HepG2 (cell line): Measurements from ENCODE around the gene PXK. TPM values are rescaled to one million over a fixed set of nuclear protein-coding genes. Genes with fewer than 3 reads are reported as not detected.

Experiments
- ATAC-seq: fragments of 200-7000 bp; cut with Tn5 transposase; 3 replicates; pipeline ENCODE4 v1.9.1; 2020; ENCODE audit warnings: mild to moderate bottlenecking, moderate library complexity
- BruUV-seq: library from RNA; stranded (reverse); fragments of 400-500 nt; replicated peaks from 2 replicates; lab custom pipeline; 2021; lab: Mats Ljungman, UMichigan
- CTCF ChIA-PET: fragments of 300-600 bp; formaldehyde crosslinking; extraction: SDS; loops from one replicate; lab custom pipeline; 2021; ENCODE audit warnings: low total read pairs, inconsistent platforms, low intra/inter-chr PET ratio; lab: Yijun Ruan, JAX
- POLR2A ChIA-PET: fragments of 350-600 bp; sonication (Branson Sonifier 250); formaldehyde crosslinking; loops from one replicate; lab custom pipeline; 2020; ENCODE audit warnings: antibody characterized with exemption, inconsistent platforms; lab: Yijun Ruan, JAX
- DNase-seq: peaks from one replicate; pipeline ENCODE4 v3.0.0-alpha.2; 2015; ENCODE audit warnings: low spot score
- FAIRE-seq: peaks from 3 replicates; lab custom pipeline; 2011; peaks lifted over from hg19 to GRCh38; lab: Jason Lieb, UNC
- H2AFZ ChIP-seq: one replicate; pipeline ENCODE4 v1.6.1; 2011; ENCODE audit warnings: low read length, inconsistent platforms
- H3K27ac ChIP-seq: fragments of 300-600 bp; 3 replicates; pipeline ENCODE4 v1.8.0; 2011; ENCODE audit warnings: mixed run types, mild to moderate bottlenecking, mixed read lengths, low read length, inconsistent platforms; ENCODE audit not compliant: insufficient read depth; ENCODE audit errors: extremely low read length
- H3K27me3 ChIP-seq, 2 experiments: fragments of 200-600 bp in 1 of 2; 2 replicates in 1 of 2; 3 replicates in 1 of 2; pipeline versions ENCODE4 v1.6.0 to v1.8.0; 2011; ENCODE audit warnings: low read length in 2 of 2, mild to moderate bottlenecking in 2 of 2, moderate library complexity in 2 of 2, inconsistent platforms in 1 of 2; ENCODE audit not compliant: insufficient read depth in 2 of 2, control insufficient read depth in 1 of 2
- H3K36me3 ChIP-seq, 2 experiments: fragments of 200-600 bp in 1 of 2; replicated peaks in 1 of 2; 2 replicates in 1 of 2; 3 replicates in 1 of 2; pipeline versions ENCODE4 v1.5.1 to v1.8.0; 2011; ENCODE audit warnings: low read length in 2 of 2, inconsistent platforms in 1 of 2; ENCODE audit not compliant: insufficient read depth in 2 of 2, control insufficient read depth in 1 of 2
- H3K4me1 ChIP-seq: 2 replicates; pipeline ENCODE4 v1.5.1; 2012; ENCODE audit warnings: low read length, inconsistent platforms; ENCODE audit not compliant: insufficient read depth
- H3K4me2 ChIP-seq: 2 replicates; pipeline ENCODE4 v1.6.0; 2011; ENCODE audit warnings: low read depth, low read length, inconsistent platforms
- H3K4me3 ChIP-seq, 3 experiments: fragments of 200-600 bp in 1 of 3; sonication (generic), shearing (Covaris generic) in 1 of 3; replicated peaks in 1 of 3; 2 replicates each; pipeline ENCODE4 v1.5.1; 2011 to 2016; ENCODE audit warnings: low read length in 3 of 3, inconsistent platforms in 2 of 3, low read depth in 2 of 3, mild to moderate bottlenecking in 2 of 3, control low read depth in 1 of 3, mixed read lengths in 1 of 3; ENCODE audit not compliant: insufficient read depth in 1 of 3
- H3K79me2 ChIP-seq: one replicate; pipeline ENCODE4 v1.6.1; 2011; ENCODE audit warnings: low read length, inconsistent platforms; ENCODE audit not compliant: insufficient read depth
- H3K9ac ChIP-seq: 2 replicates; pipeline ENCODE4 v1.6.0; 2011; ENCODE audit warnings: mild to moderate bottlenecking, low read depth, low read length, inconsistent platforms; ENCODE audit not compliant: insufficient read depth
- H3K9me3 ChIP-seq: 2 replicates; pipeline ENCODE4 v1.5.1; 2012; ENCODE audit warnings: mild to moderate bottlenecking, low read length
- H4K20me1 ChIP-seq: 2 replicates; pipeline ENCODE4 v1.6.0; 2011; ENCODE audit warnings: inconsistent platforms, mild to moderate bottlenecking, low read length, moderate library complexity; ENCODE audit not compliant: insufficient read depth
- BRCA1 ChIP-seq: sonication (generic); formaldehyde crosslinking; IDR thresholded peaks from 2 replicates; pipeline ENCODE4 v1.4.0; 2020; ENCODE audit warnings: missing genetic modification reagents
- CREBL2 ChIP-seq: sonication (generic); formaldehyde crosslinking; IDR thresholded peaks from 2 replicates; pipeline ENCODE4 v1.8.1; 2023; ENCODE audit warnings: missing genetic modification reagents, mild to moderate bottlenecking, borderline replicate concordance
- ESRRA ChIP-seq: sonication (generic); formaldehyde crosslinking; IDR thresholded peaks from 2 replicates; pipeline ENCODE4 v1.5.1; 2020; ENCODE audit warnings: mild to moderate bottlenecking, low read depth, missing genetic modification reagents
- HDAC1 ChIP-seq: sonication (generic); formaldehyde crosslinking; IDR thresholded peaks from 2 replicates; pipeline ENCODE4 v1.5.1; 2020; ENCODE audit warnings: mild to moderate bottlenecking, missing genetic modification reagents
- HDAC2 ChIP-seq: sonication (generic); formaldehyde crosslinking; IDR thresholded peaks from 2 replicates; pipeline ENCODE4 v1.4.0; 2020; ENCODE audit warnings: missing genetic modification reagents
- HMG20A ChIP-seq: IDR thresholded peaks from 2 replicates; pipeline ENCODE4 v1.6.1; 2016; ENCODE audit warnings: borderline replicate concordance
- HNF4A ChIP-seq: sonication (generic); formaldehyde crosslinking; IDR thresholded peaks from 2 replicates; pipeline ENCODE4 v1.4.0; 2020; ENCODE audit warnings: missing genetic modification reagents
- MED1 ChIP-seq: sonication (generic); formaldehyde crosslinking; IDR thresholded peaks from 2 replicates; pipeline ENCODE4 v1.4.0; 2020; ENCODE audit warnings: missing genetic modification reagents
- MED8 ChIP-seq: sonication (generic); formaldehyde crosslinking; IDR thresholded peaks from 2 replicates; pipeline ENCODE4 v1.8.1; 2023; ENCODE audit warnings: mild to moderate bottlenecking, missing genetic modification reagents; ENCODE audit not compliant: insufficient replicate concordance
- NR2F2 ChIP-seq: IDR thresholded peaks from 2 replicates; pipeline ENCODE4 v1.6.1; 2012; ENCODE audit warnings: low read depth, inconsistent platforms, borderline replicate concordance
- SIN3B ChIP-seq: fragments of 150-350 bp; IDR thresholded peaks from 2 replicates; pipeline ENCODE4 v1.6.1; 2014; ENCODE audit warnings: low read length
- SP4 ChIP-seq: sonication (generic); formaldehyde crosslinking; IDR thresholded peaks from 2 replicates; pipeline ENCODE4 v1.8.1; 2023; ENCODE audit warnings: mild to moderate bottlenecking, missing genetic modification reagents
- TBX3 ChIP-seq: fragments of 450-650 bp; IDR thresholded peaks from 2 replicates; pipeline ENCODE4 v1.6.1; 2017; ENCODE audit warnings: antibody characterized with exemption, mild to moderate bottlenecking, inconsistent platforms, borderline replicate concordance
- ZBTB38 ChIP-seq: sonication (generic); formaldehyde crosslinking; IDR thresholded peaks from 2 replicates; pipeline ENCODE4 v1.5.1; 2020; ENCODE audit warnings: mild to moderate bottlenecking, missing genetic modification reagents
- ZMYM3 ChIP-seq: sonication (generic); formaldehyde crosslinking; IDR thresholded peaks from 2 replicates; pipeline ENCODE4 v1.5.1; 2020; ENCODE audit warnings: mild to moderate bottlenecking, missing genetic modification reagents
- ZNF660 ChIP-seq: sonication (generic); formaldehyde crosslinking; IDR thresholded peaks from 2 replicates; pipeline ENCODE4 v1.5.1; 2020; ENCODE audit warnings: mild to moderate bottlenecking, low read depth, missing genetic modification reagents, borderline replicate concordance
- ZNF772 ChIP-seq: sonication (generic); formaldehyde crosslinking; IDR thresholded peaks from 2 replicates; pipeline ENCODE4 v1.5.0; 2020; ENCODE audit warnings: mild to moderate bottlenecking, missing genetic modification reagents
- ZSCAN25 ChIP-seq: sonication (generic); formaldehyde crosslinking; IDR thresholded peaks from 2 replicates; pipeline ENCODE4 v1.8.0; 2022; ENCODE audit warnings: mild to moderate bottlenecking, missing genetic modification reagents
- WGBS: methylation state at CpG from one replicate; pipeline ENCODE4 v1.1.6; 2017; ENCODE audit warnings: low lambda C conversion rate; 5-methylcytosine and 5-hydroxymethylcytosine counted together
- in situ Hi-C: cut with HindIII; loops from 2 replicates; pipeline ENCODE4 v1.10.0; 2017; ENCODE audit warnings: low pct_unique_long_range_greater_than_20kb; ENCODE audit not compliant: extremely low pct_ligation_motif_present
- intact Hi-C: fragments of 100-400 bp; cut with micrococcal nuclease; formaldehyde crosslinking; loops from one replicate; pipeline ENCODE4 v1.10.0; 2022; ENCODE audit not compliant: unreplicated experiment
- polyA plus RNA-seq, 8 experiments: library from polyadenylated mRNA; depleted of rRNA in 3 of 8; stranded (reverse) in 7 of 8; unstranded in 1 of 8; fragments of >200 nt; fragmentation: Illumina TruSeq in 4 of 8; extraction: Trizol in 4 of 8; gene quantifications; 2 replicates each; pipeline versions ENCODE4 v1.2.1 to v1.2.3, GENCODE V29; 2011 to 2016; ENCODE audit warnings: low read depth in 4 of 8, missing spikeins in 1 of 8, mixed read lengths in 1 of 8; ENCODE audit not compliant: insufficient read depth in 1 of 8
- total RNA-seq, 5 experiments: library from RNA; depleted of rRNA; stranded (reverse); fragments of >200 nt; fragmentation: Illumina TruSeq; extraction: Trizol; gene quantifications; 2 replicates each; pipeline ENCODE4 v1.2.3, GENCODE V29; 2016; ENCODE audit warnings: low read depth in 1 of 5
- TF ChIP-seq, protein P1 (sequence below): IDR thresholded peaks from 2 replicates; pipeline ENCODE4 v1.6.1; 2016; ENCODE audit warnings: mild to moderate bottlenecking
- TF ChIP-seq, protein P2 (sequence below): sonication (generic); formaldehyde crosslinking; IDR thresholded peaks from 2 replicates; pipeline ENCODE4 v1.9.0; 2021; ENCODE audit warnings: missing genetic modification reagents, borderline replicate concordance
- TF ChIP-seq, protein P3 (sequence below): IDR thresholded peaks from 2 replicates; pipeline ENCODE4 v1.6.1; 2012; ENCODE audit warnings: low read depth, low read length, improper control_type of control experiment

The PXK gene
- total and polyA plus RNA-seq, 2 of the 13 experiments (the other 11 are each of a cell fraction or from before 2014, with no cell fraction given): 6.4 to 18.6 TPM

GRCh38 chr3:58474967-58475578, 142.4 kb downstream of the PXK start:
- peak overlapping the region; percentile 76 for H3K4me2 ChIP-seq
- POLR2A ChIA-PET: interaction anchor here (0.9 to 1.4 kb wide), 2 partner anchors 12 to 13 kb away, joined by 3 to 4 read pairs; no protein-coding TSS in a partner anchor
- no TSS peak for BruUV-seq
- FAIRE-seq (peak; percentile 30), DNase-seq (peak; percentile 58), ATAC-seq (peak; percentile 50)
- in situ Hi-C loops: no loop called here
- WGBS: 4% methylated on average over 3 of the region's 3 CpGs
- H2AFZ ChIP-seq: no peak overlapping the region
- H3K4me3 ChIP-seq: peak overlapping the region in 2 of 3 experiments; percentile 9 to 31; a peak in 2 of 6 replicates
- no peaks in the 10 kb centered on the region for H4K20me1 ChIP-seq
- H3K27ac ChIP-seq: peak overlapping the region; percentile 78
- H3K9me3 ChIP-seq: no peaks in the 10 kb centered on the region
- H3K9ac ChIP-seq: peak overlapping the region; percentile 40
- no peaks in the 10 kb centered on the region for H3K36me3 ChIP-seq
- H3K79me2 ChIP-seq: no peaks in the 10 kb centered on the region
- peaks cover 80% of the 10 kb centered on the region for H3K4me1 ChIP-seq
- intact Hi-C loops: loop anchor here (5.0 kb wide), 1 partner anchor 38 kb away; no protein-coding TSS in a partner anchor
- H3K27me3 ChIP-seq: no peaks in the 10 kb centered on the region
- CTCF ChIA-PET: no interaction called here
- TF ChIP-seq ZSCAN25 (CRISPR knock-in tag): peak; percentile 62; the same call in 1 of the 2 replicates
- no peak for TF ChIP-seq ZNF772 (CRISPR knock-in tag)
- TF ChIP-seq, protein P1, sequence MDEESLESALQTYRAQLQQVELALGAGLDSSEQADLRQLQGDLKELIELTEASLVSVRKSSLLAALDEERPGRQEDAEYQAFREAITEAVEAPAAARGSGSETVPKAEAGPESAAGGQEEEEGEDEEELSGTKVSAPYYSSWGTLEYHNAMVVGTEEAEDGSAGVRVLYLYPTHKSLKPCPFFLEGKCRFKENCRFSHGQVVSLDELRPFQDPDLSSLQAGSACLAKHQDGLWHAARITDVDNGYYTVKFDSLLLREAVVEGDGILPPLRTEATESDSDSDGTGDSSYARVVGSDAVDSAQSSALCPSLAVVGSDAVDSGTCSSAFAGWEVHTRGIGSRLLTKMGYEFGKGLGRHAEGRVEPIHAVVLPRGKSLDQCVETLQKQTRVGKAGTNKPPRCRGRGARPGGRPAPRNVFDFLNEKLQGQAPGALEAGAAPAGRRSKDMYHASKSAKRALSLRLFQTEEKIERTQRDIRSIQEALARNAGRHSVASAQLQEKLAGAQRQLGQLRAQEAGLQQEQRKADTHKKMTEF (CRISPR knock-in tag): peak; percentile 16; the same call in 1 of the 2 replicates
- no peak for TF ChIP-seq SP4 (CRISPR knock-in tag)
- TF ChIP-seq HNF4A: peak; percentile 95
- no peak for TF ChIP-seq ZBTB38 (CRISPR knock-in tag)
- TF ChIP-seq HDAC1: peak; percentile 12; the same call in 1 of the 2 replicates
- TF ChIP-seq, protein P2, sequence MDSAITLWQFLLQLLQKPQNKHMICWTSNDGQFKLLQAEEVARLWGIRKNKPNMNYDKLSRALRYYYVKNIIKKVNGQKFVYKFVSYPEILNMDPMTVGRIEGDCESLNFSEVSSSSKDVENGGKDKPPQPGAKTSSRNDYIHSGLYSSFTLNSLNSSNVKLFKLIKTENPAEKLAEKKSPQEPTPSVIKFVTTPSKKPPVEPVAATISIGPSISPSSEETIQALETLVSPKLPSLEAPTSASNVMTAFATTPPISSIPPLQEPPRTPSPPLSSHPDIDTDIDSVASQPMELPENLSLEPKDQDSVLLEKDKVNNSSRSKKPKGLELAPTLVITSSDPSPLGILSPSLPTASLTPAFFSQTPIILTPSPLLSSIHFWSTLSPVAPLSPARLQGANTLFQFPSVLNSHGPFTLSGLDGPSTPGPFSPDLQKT: no peak
- no peak for TF ChIP-seq SIN3B
- no peak for TF ChIP-seq ZNF660 (CRISPR knock-in tag)
- peak; percentile 94 for TF ChIP-seq NR2F2
- TF ChIP-seq HDAC2: peak; percentile 54; the same call in 1 of the 2 replicates
- TF ChIP-seq, protein P3, sequence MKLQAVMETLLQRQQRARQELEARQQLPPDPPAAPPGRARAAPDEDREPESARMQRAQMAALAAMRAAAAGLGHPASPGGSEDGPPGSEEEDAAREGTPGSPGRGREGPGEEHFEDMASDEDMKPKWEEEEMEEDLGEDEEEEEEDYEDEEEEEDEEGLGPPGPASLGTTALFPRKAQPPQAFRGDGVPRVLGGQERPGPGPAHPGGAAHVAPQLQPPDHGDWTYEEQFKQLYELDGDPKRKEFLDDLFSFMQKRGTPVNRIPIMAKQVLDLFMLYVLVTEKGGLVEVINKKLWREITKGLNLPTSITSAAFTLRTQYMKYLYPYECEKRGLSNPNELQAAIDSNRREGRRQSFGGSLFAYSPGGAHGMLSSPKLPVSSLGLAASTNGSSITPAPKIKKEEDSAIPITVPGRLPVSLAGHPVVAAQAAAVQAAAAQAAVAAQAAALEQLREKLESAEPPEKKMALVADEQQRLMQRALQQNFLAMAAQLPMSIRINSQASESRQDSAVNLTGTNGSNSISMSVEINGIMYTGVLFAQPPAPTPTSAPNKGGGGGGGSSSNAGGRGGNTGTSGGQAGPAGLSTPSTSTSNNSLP: 0 out of 2 replicates have a peak, but pooled peaks have one; percentile 29
- TF ChIP-seq ESRRA (CRISPR knock-in tag): 0 out of 2 replicates have a peak, but pooled peaks have one; percentile 24
- TF ChIP-seq TBX3: peak; percentile 18; the same call in 1 of the 2 replicates
- TF ChIP-seq MED8 (CRISPR knock-in tag): no peak
- no peak for TF ChIP-seq CREBL2 (CRISPR knock-in tag)
- peak; percentile 57; the same call in 1 of the 2 replicates for TF ChIP-seq HMG20A (CRISPR knock-in tag)
- TF ChIP-seq BRCA1 (CRISPR knock-in tag): no peak
- peak; percentile 61 for TF ChIP-seq MED1
- TF ChIP-seq ZMYM3 (CRISPR knock-in tag): peak; percentile 66; the same call in 1 of the 2 replicates
